HG03469 (cell line): ENCODE measurements around the gene POLE3.
"Not testable (repeated sequence)": the region's sequence is repeated elsewhere in the genome, so short reads cannot be mapped to it uniquely, and the experiment has no call there.

Experiments
- ATAC-seq: cut with Tn5 transposase; IDR thresholded peaks from one replicate; pipeline ENCODE4 v1.9.1; 2021; ENCODE audit warnings: mild to moderate bottlenecking, moderate library complexity, moderate number of reproducible peaks; ENCODE audit not compliant: unreplicated experiment

Gene POLE3, protein sequence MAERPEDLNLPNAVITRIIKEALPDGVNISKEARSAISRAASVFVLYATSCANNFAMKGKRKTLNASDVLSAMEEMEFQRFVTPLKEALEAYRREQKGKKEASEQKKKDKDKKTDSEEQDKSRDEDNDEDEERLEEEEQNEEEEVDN

DNA sequence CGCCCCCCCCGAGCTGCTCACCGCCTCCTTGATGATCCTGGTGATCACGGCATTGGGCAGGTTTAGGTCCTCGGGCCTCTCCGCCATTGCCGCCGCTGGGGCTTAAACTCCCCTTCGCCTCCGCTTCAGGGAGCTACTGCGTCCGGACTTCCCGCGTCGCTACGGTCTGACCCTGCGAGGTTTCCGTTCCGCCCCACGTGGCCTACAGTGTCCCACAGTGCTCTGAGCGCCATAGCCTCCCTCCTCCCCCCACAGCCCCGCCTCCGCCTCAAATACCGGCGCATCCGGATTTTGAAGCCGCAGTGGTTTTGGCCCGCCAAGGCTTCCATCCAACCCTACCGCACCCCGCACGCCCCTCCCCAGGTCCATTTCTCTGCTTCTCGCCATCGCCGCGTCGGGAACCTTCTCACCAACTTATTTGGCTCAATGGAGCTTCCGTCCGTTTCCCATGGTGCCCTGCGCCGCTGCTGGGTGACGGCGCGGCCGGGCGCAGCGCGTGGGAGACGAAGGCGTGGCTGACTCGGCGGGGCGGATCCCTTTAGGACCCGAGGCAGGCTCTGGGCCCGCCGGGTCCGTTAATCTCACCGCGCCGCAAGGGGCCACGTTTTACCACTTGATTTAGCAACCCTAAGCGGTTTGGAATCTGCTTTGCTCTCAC is at the start of gene POLE3, which contains the start of gene C9orf43:
TSS of gene POLE3 (minus strand) at position 469 of the 658 bp plus-strand sequence. CDS start at position 87, 382 bp downstream.
TSS of gene C9orf43 (plus strand) at position 541 of the 658 bp plus-strand sequence. CDS start 2,747 bp downstream, outside the sequence.
- peak; percentile 83 for ATAC-seq

DNA sequence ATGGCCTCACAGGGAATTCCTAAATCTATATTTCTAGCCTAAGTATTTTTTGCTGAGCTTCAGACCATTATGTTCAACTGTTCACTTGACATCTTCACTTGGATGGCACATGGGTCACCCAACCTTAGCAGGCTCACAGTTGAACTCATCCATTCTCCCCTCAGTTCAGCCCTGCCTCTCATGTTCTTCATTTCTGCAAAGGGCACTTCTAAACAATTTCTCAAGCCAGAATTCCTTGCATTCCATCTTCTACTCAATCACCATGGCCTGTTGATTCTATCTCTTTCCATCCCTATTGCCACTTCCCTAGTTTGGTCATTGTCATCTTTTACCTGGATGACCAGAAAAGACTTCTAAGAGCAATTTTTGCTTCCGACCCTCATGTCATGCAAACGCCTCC is 45.8 kb upstream of the POLE3 start:
- no peak for ATAC-seq

GRCh38 chr9:113454914-113455761 is 44.7 kb upstream of the POLE3 start:
- no peak for ATAC-seq

GRCh38 chr9:113452113-113452605 is 41.7 kb upstream of the POLE3 start:
- no peak for ATAC-seq

DNA sequence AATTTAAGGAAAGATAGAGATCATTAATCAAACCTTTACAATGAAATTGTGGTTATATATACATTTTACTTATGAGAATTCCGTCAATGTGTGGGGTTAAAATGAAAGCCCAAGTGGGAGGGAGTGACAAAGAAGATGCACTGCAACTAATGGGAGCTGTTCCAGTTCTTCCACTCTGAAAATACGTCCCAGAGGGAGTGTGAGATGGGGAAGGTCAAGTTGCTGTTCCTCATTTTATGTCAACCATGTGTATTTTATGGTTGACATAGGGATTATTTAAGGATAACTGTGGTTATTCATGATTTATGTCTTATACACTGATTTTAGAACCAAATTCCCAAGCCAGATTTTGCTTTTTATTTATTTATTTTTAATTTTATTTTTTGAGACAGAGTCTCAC is 38.9 kb upstream of the POLE3 start:
- ATAC-seq = no peak

DNA sequence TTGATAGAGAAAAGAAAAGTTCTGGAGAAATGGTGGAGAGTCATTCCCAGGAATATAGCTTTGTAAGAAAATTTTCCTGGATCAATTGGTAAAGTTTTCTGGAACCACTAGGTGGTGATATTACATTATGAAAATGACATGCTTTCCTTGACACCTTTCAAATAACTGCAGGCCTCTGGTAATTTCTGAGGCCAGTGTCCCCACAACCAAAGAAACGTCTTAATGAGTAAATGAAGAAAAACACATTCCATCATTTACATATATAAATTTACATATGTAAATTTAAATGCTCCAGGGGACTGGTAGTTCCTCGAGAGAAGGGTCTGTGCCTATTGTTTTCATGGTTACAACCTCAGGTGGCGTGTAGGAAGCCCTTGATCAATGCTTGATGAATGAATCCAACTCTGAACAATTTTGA is 35.9 kb upstream of the POLE3 start:
- no peak for ATAC-seq

GRCh38 chr9:113444736-113445135 is 34.3 kb upstream of the POLE3 start:
- no peak for ATAC-seq

GRCh38 chr9:113437716-113438115 is 27.2 kb upstream of the POLE3 start:
- not testable (repeated sequence) for ATAC-seq

DNA sequence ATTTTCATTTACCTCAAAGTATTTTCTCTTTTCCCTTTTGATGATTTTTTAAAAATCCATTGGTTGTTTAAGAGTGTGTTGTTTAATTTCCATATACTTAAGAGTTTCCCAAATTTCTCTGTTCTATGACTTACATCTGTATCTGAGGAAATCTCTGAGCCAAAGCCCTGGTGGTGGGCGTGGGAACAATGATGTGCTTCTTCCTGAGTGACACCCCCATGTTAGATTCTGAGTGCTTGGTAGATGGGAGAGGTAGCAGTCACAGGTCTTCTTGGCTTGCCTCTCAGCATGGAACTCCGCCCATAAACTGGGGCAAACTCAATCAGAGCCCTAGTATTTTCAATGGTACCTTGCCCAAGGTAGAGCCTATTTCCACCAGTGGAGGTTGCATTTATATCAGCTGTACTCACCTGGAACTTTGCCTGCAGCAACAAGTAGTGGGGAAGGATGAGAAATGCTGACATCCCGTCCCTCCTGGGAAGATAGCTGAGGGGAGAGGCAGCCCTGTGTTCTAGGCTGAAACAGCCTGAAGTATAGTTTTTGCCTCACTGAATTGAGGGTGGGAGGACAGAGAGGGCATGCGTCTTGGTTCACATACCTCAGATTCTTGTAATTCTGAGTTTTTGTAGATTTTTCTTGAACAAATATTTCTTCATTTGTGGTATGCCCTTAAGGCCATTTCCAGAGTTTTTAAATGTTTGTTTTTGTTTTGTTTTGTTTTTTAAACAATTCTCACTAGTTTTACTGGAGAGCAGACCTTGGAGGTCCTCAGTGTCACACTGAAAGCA is 26.4 kb upstream of the POLE3 start:
- ATAC-seq = no peak

GRCh38 chr9:113431191-113431590 is 20.7 kb upstream of the POLE3 start:
- no peak for ATAC-seq

DNA sequence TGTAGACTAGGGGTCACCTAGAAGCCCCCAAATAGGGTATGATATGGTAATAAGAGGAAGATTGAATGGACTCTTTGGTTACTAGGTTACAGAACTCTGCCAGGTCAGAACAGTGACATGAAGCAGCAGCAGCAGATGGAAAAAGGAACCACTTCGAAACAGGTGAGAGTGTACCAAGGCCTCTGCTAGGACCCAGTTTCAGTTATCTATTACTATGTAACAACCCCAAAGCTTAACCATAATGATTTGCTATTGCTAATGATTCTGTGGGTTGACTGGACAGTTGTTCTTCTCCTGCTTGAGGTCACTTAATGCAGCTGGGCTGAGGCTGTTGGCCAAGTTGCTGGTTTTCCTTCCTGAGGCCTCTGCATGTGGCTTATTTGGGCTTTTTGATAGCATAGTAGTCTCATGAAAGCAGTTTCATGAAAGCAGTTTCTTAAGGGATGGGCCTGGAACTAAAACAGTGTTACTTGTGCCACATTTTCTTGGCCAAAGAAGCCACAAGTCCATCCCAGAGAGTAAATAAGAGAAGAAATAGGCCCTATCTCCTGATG is 17.7 kb upstream of the POLE3 start:
- no peak for ATAC-seq

- no peak for ATAC-seq
Measured at GRCh38 chr9:113427629-113428028, 17.2 kb upstream of the POLE3 start.

DNA sequence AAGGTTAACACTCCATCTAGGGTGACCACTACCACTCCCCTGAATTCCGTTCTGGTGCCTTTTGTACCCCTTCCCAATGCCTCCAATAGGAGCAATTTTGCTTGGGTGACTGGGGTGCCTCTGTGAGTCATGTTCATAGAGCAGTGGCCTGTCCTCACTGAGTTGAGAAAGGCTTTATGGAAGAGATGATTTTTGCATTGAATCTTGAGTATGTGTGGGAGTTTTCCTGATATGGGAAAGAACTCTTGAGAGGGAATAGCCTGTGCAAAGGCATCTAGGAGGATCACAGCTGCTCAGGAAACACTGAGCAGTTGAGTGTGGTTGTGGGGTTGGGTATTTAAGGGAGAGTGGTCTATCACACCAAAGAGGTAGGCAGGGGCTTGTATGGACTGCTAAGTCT is 16.2 kb upstream of the POLE3 start:
- no peak for ATAC-seq

DNA sequence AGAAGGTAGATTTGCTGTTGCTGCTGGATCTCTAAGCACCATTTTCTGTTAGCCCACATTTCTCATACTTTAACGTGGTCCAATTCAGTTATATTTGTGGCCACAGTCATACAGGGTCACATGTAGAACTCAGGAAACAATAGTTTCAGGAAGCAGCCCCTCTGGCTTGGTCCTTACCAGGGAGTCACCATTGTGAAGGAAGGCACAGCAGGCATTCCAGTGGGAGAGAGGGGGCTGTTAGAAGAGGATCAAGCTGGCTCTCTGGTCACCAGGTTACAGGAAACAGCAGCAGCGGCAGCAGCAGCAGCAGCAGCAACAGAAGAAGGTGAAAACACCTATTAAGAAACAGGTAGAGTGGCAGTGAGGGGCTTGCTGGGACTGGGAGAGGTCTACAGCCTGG is 14.6 kb upstream of the POLE3 start:
- ATAC-seq = no peak

DNA sequence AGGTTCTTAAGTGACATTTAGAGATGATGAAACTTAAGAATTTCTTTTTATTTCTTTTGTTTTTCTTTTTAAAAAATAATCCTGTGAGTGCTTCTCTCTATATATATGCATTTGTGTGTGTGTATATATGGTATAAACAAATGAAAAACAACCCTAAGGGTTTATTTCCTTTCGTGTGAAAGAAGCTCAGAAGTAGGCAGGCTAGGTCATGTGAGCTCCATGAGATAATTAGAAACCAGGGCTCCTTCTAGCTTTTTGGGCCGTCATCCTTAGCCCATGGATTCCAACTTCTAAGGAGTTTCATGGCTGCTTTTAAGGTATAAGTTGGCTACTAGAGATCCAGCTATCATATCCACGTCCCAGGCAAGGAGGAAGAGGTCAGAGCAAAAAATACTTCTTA is 11.3 kb upstream of the POLE3 start:
- ATAC-seq = no peak

GRCh38 chr9:113417370-113417769 is 6.9 kb upstream of the POLE3 start:
- ATAC-seq = no peak

- peak; percentile 79 for ATAC-seq
Measured at GRCh38 chr9:113416149-113416721, 5.8 kb upstream of the POLE3 start.

DNA sequence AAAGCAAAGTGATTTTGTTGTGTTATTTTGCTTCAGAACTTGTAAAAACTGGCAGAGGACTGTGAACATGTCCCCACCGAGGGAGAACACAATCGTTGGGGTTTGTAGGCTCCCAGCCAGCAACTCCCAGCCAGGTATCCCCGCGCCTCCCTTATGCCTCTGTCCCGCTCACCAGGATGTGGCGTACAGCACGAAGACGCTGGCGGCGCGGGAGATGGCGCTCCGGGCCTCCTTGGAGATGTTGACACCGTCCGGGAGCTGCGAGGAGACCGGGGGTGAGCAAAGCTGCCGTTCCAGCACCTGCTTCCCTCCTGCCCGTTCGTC is 630 bp downstream of the POLE3 start:
- peak; percentile 1 for ATAC-seq

DNA sequence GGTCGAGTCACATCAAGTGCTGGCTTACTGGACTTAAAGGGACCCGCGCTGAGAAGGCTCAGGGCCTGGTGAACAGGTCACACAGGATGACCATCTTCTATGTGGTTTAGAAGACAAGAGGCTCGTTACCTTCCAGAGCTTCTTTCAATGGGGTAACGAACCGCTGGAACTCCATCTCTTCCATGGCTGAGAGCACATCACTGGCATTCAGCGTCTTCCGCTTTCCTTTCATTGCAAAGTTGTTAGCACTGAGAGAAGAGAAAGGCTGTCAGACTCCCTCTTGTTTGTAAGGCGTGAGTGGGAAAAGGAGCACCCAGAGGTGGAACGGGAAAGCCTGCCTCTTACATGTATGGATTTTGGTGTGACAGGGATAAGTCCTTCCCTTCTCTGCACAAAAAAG is 994 bp downstream of the POLE3 start:
- ATAC-seq = no peak

DNA sequence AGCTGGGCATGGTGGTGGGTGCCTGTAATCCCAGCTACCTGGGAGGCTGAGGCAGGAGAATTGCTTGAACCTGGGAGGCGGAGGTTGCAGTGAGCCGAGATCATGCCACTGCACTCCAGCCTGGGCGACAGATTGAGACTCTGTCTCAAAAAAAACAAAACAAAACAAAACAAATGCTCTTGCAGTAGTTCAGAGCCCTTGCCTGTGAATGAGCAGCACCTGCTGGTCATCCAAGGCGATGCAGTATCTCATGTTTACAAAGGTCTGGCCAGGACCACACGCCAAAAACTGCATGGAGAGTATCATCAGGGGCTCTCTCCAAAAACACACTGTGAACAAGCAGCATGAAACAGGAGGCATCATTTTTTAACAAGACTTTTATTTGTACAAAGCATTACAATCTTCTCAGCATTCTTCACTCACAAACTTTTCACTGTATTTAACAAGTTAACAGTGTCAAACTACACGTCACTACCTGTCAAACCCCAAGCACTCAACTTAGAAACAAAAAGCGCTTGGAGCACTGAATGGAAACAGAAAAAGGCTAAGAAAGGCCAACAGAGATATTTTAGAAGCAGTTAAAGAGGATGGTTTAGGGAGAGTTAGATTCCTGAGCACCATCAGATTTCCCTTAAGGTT is 3.5 kb downstream of the POLE3 start:
- ATAC-seq = not testable (repeated sequence)
